ENCODE results near the gene ADAMTS13.

- TF ChIP-seq POLR2A (IDR thresholded peaks at IDR 0.05) (no peak), CTCF (IDR thresholded peaks at IDR 0.05) (no peak), POLR2AphosphoS5 (IDR thresholded peaks at IDR 0.05) (no peak)
These were observed 35.8 kb upstream of the ADAMTS13 start for GRCh38 chr9:133386338-133386737.

All from transverse colon (tissue), 4 donors.